Measurements from ENCODE around the gene IQSEC1. TPM values are rescaled to one million over a fixed set of nuclear protein-coding genes. Genes with fewer than 3 reads are reported as not detected.

IQSEC1 gene
- total and polyA plus RNA-seq, 2 experiments from 2014 or later, result 21.2 to 24.7 TPM

- Histone ChIP-seq H3K9me3 (ENCODE audit: low read depth) (no peaks in the 10 kb centered on the region), H3K4me3 (no peak overlapping the region), H3K4me1 (ENCODE audit: insufficient read depth) (no peaks in the 10 kb centered on the region), H3K27me3 (no peaks in the 10 kb centered on the region), H3K9me2 (replicated peaks; ENCODE audit: insufficient read depth) (no peaks in the 10 kb centered on the region), H4K20me1 (ENCODE audit: insufficient read depth, poor library complexity, severe bottlenecking) (no peaks in the 10 kb centered on the region), H3K79me2 (no peaks in the 10 kb centered on the region), H3K4me2 (no peak overlapping the region), H3K27ac (no peak overlapping the region), H3K36me3 (replicated peaks; ENCODE audit: insufficient read depth, low read depth) (no peaks in the 10 kb centered on the region), H2AFZ (no peak overlapping the region)
- 90% methylated on average over 7 of the region's 7 CpGs for WGBS (ENCODE audit: low lambda C conversion rate, missing lambda C conversion rate)
- no peak for DNase-seq (ENCODE audit: low spot score)
- TF ChIP-seq EZH2 (IDR thresholded peaks at IDR 0.05; ENCODE audit: borderline replicate concordance) (no peak), EZH2phosphoT487 (IDR thresholded peaks at IDR 0.05; ENCODE audit: low read depth, severe bottlenecking, unreplicated experiment) (no peak), CTCF (IDR thresholded peaks at IDR 0.05; ENCODE audit: poor library complexity) (no peak)
These were observed 150.9 kb downstream of the IQSEC1 start for GRCh38 chr3:12922306-12922705.

GRCh38 chr3:12921736-12922135, 151.5 kb downstream of the IQSEC1 start:
- WGBS (ENCODE audit: low lambda C conversion rate, missing lambda C conversion rate), result 99% methylated on average over 8 of the region's 8 CpGs
- no peaks in the 10 kb centered on the region for H3K36me3 ChIP-seq (replicated peaks; ENCODE audit: insufficient read depth, low read depth)

GRCh38 chr3:12920967-12921366, 152.3 kb downstream of the IQSEC1 start:
- Histone ChIP-seq H3K9me2 (replicated peaks; ENCODE audit: insufficient read depth) (no peaks in the 10 kb centered on the region), H2AFZ (no peak overlapping the region), H3K4me1 (ENCODE audit: insufficient read depth) (no peaks in the 10 kb centered on the region), H3K79me2 (no peaks in the 10 kb centered on the region), H3K36me3 (replicated peaks; ENCODE audit: insufficient read depth, low read depth) (no peaks in the 10 kb centered on the region), H3K27me3 (no peaks in the 10 kb centered on the region), H3K4me3 (no peak overlapping the region), H4K20me1 (ENCODE audit: insufficient read depth, poor library complexity, severe bottlenecking) (no peaks in the 10 kb centered on the region), H3K9me3 (ENCODE audit: low read depth) (no peaks in the 10 kb centered on the region), H3K27ac (no peak overlapping the region), H3K4me2 (no peak overlapping the region)
- DNase-seq (ENCODE audit: low spot score), result no peak
- 97% methylated on average over 9 of the region's 9 CpGs for WGBS (ENCODE audit: low lambda C conversion rate, missing lambda C conversion rate)
- no peak for TF ChIP-seq CTCF (IDR thresholded peaks at IDR 0.05; ENCODE audit: poor library complexity)
- no peak for TF ChIP-seq EZH2phosphoT487 (IDR thresholded peaks at IDR 0.05; ENCODE audit: low read depth, severe bottlenecking, unreplicated experiment)
- TF ChIP-seq EZH2 (IDR thresholded peaks at IDR 0.05; ENCODE audit: borderline replicate concordance), result no peak

More at GRCh38 chr3:12921736-12922135, 151.5 kb downstream of the IQSEC1 start:
- Histone ChIP-seq H3K4me2 (no peak overlapping the region), H3K27me3 (no peaks in the 10 kb centered on the region), H2AFZ (no peak overlapping the region), H3K4me1 (ENCODE audit: insufficient read depth) (no peaks in the 10 kb centered on the region), H3K9me3 (ENCODE audit: low read depth) (no peaks in the 10 kb centered on the region), H3K9me2 (replicated peaks; ENCODE audit: insufficient read depth) (no peaks in the 10 kb centered on the region), H3K27ac (no peak overlapping the region), H3K79me2 (no peaks in the 10 kb centered on the region), H4K20me1 (ENCODE audit: insufficient read depth, poor library complexity, severe bottlenecking) (no peaks in the 10 kb centered on the region), H3K4me3 (no peak overlapping the region)
- no peak for DNase-seq (ENCODE audit: low spot score)
- TF ChIP-seq EZH2 (IDR thresholded peaks at IDR 0.05; ENCODE audit: borderline replicate concordance), result no peak

- no peak for TF ChIP-seq EZH2 (IDR thresholded peaks at IDR 0.05; ENCODE audit: borderline replicate concordance)
- no peak for TF ChIP-seq CTCF (IDR thresholded peaks at IDR 0.05; ENCODE audit: poor library complexity)
- TF ChIP-seq EZH2phosphoT487 (IDR thresholded peaks at IDR 0.05; ENCODE audit: low read depth, severe bottlenecking, unreplicated experiment), result no peak
- no peaks in the 10 kb centered on the region for H3K79me2 ChIP-seq
- H3K27ac ChIP-seq, result no peak overlapping the region
- no peaks in the 10 kb centered on the region for H3K27me3 ChIP-seq
- no peak for DNase-seq (ENCODE audit: low spot score)
- H2AFZ ChIP-seq, result no peak overlapping the region
- H3K4me2 ChIP-seq, result no peak overlapping the region
- no peaks in the 10 kb centered on the region for H3K4me1 ChIP-seq (ENCODE audit: insufficient read depth)
- no peaks in the 10 kb centered on the region for H3K36me3 ChIP-seq (replicated peaks; ENCODE audit: insufficient read depth, low read depth)
- no peaks in the 10 kb centered on the region for H4K20me1 ChIP-seq (ENCODE audit: insufficient read depth, poor library complexity, severe bottlenecking)
- no peaks in the 10 kb centered on the region for H3K9me2 ChIP-seq (replicated peaks; ENCODE audit: insufficient read depth)
- H3K4me3 ChIP-seq, result no peak overlapping the region
- no peaks in the 10 kb centered on the region for H3K9me3 ChIP-seq (ENCODE audit: low read depth)
- WGBS (ENCODE audit: low lambda C conversion rate, missing lambda C conversion rate), result 89% methylated on average over 10 of the region's 10 CpGs
These were observed 154.0 kb downstream of the IQSEC1 start for GRCh38 chr3:12919205-12919604.

Data from hepatocyte (in vitro differentiated cells).